Immature natural killer cell (primary cell): Measurements from ENCODE around the gene HSF4. TPM values are rescaled to one million over a fixed set of nuclear protein-coding genes. Genes with fewer than 3 reads are reported as not detected.

Experiments
- DNase-seq, 3 donors: peaks; one replicate each; pipeline ENCODE4 v3.0.0; 2022; ENCODE audit warnings: mixed read lengths in 1 of 3
- H3K27ac Mint-ChIP-seq, 6 donors: one replicate each; pipeline ENCODE4 v1.8.0; 2020; ENCODE audit warnings: mixed read lengths in 6 of 6, mild to moderate bottlenecking in 5 of 6, inconsistent platforms in 4 of 6, moderate library complexity in 3 of 6
- H3K27me3 Mint-ChIP-seq, 3 donors: one replicate each; pipeline ENCODE4 v1.8.0; 2020 to 2021; ENCODE audit warnings: low read depth in 3 of 3, mild to moderate bottlenecking in 3 of 3, mixed read lengths in 3 of 3, moderate library complexity in 3 of 3, inconsistent platforms in 1 of 3
- H3K36me3 Mint-ChIP-seq, 3 donors: one replicate each; pipeline ENCODE4 v1.8.0; 2020; ENCODE audit warnings: mixed read lengths in 3 of 3, inconsistent platforms in 2 of 3, mild to moderate bottlenecking in 2 of 3
- H3K4me1 Mint-ChIP-seq, 2 donors: one replicate each; pipeline ENCODE4 v1.8.0; 2020; ENCODE audit warnings: inconsistent platforms in 2 of 2, mild to moderate bottlenecking in 2 of 2, mixed read lengths in 2 of 2, moderate library complexity in 1 of 2
- H3K4me3 Mint-ChIP-seq, 5 donors: one replicate each; pipeline ENCODE4 v1.8.0; 2020; ENCODE audit warnings: mild to moderate bottlenecking in 5 of 5, mixed read lengths in 5 of 5, inconsistent platforms in 3 of 5, moderate library complexity in 3 of 5
- H3K9me3 Mint-ChIP-seq, 6 donors: one replicate each; pipeline ENCODE4 v1.8.0; 2020; ENCODE audit warnings: mild to moderate bottlenecking in 6 of 6, mixed read lengths in 6 of 6, inconsistent platforms in 4 of 6, moderate library complexity in 3 of 6
- polyA plus RNA-seq, 3 donors: library from polyadenylated mRNA; unstranded; fragments of 300-500 nt; fragmentation: Illumina TruSeq; gene quantifications; one replicate each; pipeline ENCODE4 v1.2.3, GENCODE V29; 2021

HSF4 gene
- polyA plus RNA-seq, 3 donors from 2014 or later = not detected

DNA sequence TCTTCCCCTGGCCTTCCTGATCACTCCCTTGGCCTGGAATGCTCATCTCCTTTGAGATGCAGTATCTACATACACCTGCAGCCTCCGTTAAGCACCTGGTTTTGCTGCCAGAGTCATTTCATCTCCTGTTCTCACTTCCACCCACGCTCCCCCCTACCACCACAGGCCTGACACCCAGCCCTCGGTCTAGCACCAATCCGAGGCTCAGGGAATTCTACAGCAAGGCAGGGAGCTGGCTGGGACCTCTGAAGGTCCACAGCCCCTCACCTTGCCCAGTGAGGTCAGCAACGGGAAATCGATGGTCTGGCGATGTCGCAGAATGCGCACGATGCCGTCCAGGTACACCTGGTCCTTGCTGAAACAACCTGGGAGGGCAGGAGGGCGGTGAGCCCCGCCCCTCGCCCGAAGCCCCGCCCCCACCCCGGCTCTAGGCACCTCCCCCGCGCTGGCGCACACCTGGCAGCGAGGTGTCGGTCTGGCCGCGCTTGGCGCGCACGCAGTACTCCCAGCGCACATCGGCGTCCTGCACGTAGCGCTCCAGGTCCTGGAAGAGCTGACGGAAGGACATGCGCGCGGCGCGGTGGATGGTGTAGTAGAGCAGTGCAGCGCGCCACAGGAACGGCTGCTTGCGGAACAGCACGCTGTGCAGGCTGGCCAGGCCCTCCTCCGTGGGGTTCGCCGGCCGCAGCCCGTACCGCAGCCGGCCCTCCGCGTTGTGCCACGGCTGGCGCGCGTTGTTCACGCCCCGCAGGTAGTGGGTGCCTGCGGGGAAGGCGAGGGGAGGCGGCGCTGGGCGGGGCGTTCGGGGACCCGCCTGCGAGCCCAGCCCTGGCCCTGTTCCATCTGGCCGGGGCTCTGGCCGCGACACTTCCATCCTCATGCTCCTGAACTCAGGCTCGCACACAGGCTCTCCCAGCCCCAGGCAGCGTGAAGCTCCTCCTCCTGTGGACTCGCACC is 13.5 kb downstream of the HSF4 start:
- peaks cover 6 to 14% (median 6%) of the 10 kb centered on the region in 3 donors for H3K27me3 Mint-ChIP-seq
- no peaks in the 10 kb centered on the region for H3K36me3 Mint-ChIP-seq
- H3K4me3 Mint-ChIP-seq = peak overlapping the region; percentile 48 to 78 (median 75)
- peak in 2 of 3 donors; percentile 30 to 41 for DNase-seq
- no peaks in the 10 kb centered on the region for H3K9me3 Mint-ChIP-seq
- peaks cover 28 to 34% of the 10 kb centered on the region in 2 donors for H3K4me1 Mint-ChIP-seq
- peak overlapping the region in 3 of 6 donors; percentile 23 to 50 (median 42) for H3K27ac Mint-ChIP-seq

DNA sequence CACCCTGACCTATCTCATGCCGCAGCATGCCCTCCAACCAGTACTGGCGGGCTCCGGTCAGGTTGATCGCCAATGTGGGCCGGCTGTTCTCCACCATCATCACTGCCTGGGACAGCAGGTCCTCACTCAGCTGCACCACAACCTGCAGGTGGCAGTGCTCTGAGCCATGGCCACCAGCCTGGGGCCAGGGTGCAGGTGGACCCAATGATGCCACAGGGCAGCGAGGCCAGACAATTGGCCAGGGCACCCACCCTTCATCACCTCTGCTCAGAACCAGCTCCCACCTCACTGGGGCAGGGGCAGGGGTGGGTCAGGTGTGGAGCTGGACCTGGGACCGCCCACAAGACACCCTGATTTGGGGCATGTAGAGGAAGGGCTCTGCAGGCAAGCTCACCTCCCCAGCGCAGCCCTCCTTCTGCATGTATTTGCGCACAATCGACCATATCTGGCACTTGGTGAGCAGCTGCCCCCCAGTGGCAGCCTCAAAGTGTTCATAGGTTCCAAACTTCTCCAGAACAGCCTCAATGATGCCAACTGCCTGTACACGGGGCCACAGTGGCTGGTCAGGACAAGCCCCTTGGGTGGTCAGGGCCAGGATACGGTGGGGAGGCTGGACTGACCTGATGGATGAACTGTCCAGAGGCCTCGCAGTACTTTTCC is 15.0 kb downstream of the HSF4 start:
- H3K27ac Mint-ChIP-seq = no peak overlapping the region
- peaks cover 0 to 14% (median 2%) of the 10 kb centered on the region in 3 donors for H3K27me3 Mint-ChIP-seq
- H3K4me1 Mint-ChIP-seq = peaks cover 17 to 22% of the 10 kb centered on the region in 2 donors
- H3K9me3 Mint-ChIP-seq = no peaks in the 10 kb centered on the region
- no peaks in the 10 kb centered on the region for H3K36me3 Mint-ChIP-seq
- no peak overlapping the region for H3K4me3 Mint-ChIP-seq
- no peak for DNase-seq

DNA sequence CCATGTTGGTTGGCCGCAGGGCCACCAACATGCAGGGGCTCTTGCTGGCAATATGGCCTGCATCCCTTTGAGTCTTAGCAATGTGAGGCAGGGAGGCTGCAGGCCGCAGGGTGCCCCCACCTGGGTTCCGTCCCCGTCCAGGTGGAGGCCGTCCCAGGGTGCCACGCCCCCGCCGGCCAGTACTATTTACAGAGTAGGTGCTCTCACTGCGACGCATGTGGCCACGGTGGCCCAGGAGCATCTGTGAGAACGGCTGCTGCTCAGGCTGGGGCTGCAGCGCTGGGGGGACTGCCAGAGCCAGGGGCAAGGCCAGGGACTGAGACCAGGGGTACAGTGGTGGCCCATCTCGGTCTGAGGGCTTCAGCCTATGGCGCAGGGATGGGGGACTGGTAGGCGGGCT is 15.6 kb downstream of the HSF4 start:
- Mint-ChIP-seq H3K4me1 (peaks cover 17 to 23% of the 10 kb centered on the region in 2 donors), H3K4me3 (no peak overlapping the region), H3K27ac (no peak overlapping the region), H3K36me3 (no peaks in the 10 kb centered on the region), H3K9me3 (no peaks in the 10 kb centered on the region), H3K27me3 (peaks cover under 1 to 14% (median 3%) of the 10 kb centered on the region in 3 donors)
- no peak for DNase-seq

DNA sequence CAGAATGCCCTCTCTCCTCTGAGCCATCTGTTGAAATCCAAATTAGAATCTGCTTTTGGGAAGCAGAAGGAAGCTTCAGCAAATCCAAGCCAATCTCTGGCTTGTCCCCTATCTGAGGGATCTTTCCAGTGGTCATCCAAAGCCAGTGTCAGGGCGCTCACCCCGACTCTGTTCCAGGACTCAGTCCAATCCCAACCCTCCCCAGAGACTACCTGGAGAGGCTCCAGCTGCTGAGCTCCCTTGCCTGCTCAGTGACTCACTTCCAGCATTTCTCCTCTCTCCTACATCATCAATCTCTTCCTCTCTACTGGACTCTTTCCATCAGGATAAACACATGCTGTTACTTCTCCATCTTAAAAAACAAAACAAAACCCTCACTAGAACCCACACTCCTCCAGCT is 16.8 kb downstream of the HSF4 start:
- DNase-seq = no peak
- Mint-ChIP-seq H3K36me3 (no peaks in the 10 kb centered on the region), H3K4me3 (no peak overlapping the region), H3K9me3 (no peaks in the 10 kb centered on the region), H3K4me1 (peaks cover 20 to 21% of the 10 kb centered on the region in 2 donors), H3K27me3 (peaks cover 4 to 14% (median 7%) of the 10 kb centered on the region in 3 donors), H3K27ac (no peak overlapping the region)

DNA sequence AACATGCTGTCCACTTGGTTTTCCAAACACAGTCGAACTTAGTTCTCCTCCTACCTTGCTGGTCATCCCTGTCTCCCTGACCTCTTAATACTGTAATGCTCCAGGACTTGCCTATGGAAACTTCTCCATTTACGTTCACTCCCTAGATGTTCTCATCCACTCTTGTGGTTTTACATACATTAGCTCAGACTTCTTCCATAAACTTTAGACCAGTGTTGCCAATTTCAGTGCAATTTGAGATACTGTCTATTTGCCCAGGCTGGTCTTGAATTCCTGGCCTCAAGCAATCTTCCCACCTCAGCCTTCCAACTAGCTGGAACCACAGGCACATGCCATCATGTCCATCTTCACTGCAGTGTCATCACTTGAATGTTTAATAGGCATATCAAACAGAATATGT is 17.7 kb downstream of the HSF4 start:
- no peaks in the 10 kb centered on the region for H3K9me3 Mint-ChIP-seq
- no peak overlapping the region for H3K4me3 Mint-ChIP-seq
- peaks cover 16 to 19% of the 10 kb centered on the region in 2 donors for H3K4me1 Mint-ChIP-seq
- H3K27ac Mint-ChIP-seq = no peak overlapping the region
- no peaks in the 10 kb centered on the region for H3K36me3 Mint-ChIP-seq
- DNase-seq = no peak
- peaks cover 2 to 11% (median 7%) of the 10 kb centered on the region in 3 donors for H3K27me3 Mint-ChIP-seq

DNA sequence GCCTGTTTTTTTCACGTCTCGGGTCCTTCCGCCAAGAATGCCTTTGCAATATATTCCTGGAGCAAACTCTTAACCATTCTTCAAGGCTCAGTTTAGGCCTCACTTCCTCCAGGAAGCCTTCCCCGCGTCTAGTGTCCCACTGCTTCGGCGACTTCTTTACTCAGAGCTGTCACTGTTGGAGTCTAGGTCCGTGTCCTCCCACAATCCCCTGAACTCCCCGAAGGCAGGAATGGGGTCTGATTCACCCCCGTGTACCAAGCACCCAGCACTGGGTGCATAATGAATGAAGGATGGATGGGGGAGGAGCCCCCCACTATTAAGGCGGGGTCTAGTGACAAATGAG is 18.7 kb downstream of the HSF4 start:
- H3K27ac Mint-ChIP-seq = no peak overlapping the region
- no peaks in the 10 kb centered on the region for H3K36me3 Mint-ChIP-seq
- no peak overlapping the region for H3K4me3 Mint-ChIP-seq
- H3K27me3 Mint-ChIP-seq = peaks cover 2 to 9% (median 7%) of the 10 kb centered on the region in 3 donors
- no peaks in the 10 kb centered on the region for H3K9me3 Mint-ChIP-seq
- DNase-seq = no peak
- peaks cover 10 to 13% of the 10 kb centered on the region in 2 donors for H3K4me1 Mint-ChIP-seq

DNA sequence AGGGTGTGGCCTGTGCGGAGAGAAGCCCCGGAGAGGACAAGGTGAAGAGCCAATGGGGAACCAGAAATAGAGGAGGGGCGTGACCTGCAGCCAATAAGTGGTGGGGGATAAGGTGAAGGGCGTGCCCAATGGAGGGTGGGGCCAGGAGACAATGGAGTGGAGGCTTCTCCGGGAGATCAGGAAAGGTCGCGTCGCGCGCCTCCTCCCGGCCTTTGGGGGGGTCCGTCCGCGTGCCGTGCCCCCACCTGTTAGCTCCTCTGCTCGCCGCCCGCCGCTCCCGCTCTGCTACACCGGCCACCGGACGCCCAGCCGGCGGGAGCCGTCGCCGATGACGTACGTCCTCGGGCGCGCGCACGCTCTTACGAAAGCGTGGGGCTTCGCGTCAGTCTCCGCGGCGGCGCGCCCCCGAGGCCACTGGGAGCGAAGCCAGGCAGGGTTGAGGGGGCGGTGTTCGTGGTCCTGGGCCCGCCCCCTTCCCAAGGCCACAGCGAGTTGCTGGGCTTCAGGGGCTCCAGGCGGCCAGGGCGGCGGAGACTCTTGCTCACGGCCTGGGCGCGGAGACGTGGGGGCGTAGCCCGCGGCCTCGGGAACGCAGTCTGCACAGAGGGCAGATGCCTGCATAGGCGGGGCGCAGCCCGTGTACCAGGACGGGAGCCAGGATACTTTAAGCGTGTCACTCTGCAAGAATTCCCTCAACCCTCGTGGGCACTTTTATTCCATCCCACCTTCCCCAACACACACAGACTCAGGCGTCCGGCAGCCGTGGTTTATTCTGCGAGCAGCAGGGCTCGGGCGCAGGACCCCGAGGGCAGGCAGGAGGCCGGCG is 19.3 kb downstream of the HSF4 start, which contains the start of gene MATCAP1:
MATCAP1 (minus strand) TSS at position 337 of the 826 bp plus-strand sequence. CDS start 3,353 bp downstream, outside the sequence.
- H3K27ac Mint-ChIP-seq = peak within 1 kb of the TSS in 1 of 6 donors; percentile 45
- H3K9me3 Mint-ChIP-seq = no peaks in the 10 kb centered on the region
- peaks cover 10% of the 10 kb centered on the region in 2 donors for H3K4me1 Mint-ChIP-seq
- H3K27me3 Mint-ChIP-seq = peaks cover 2 to 9% (median 7%) of the 10 kb centered on the region in 3 donors
- H3K4me3 Mint-ChIP-seq = peak within 1 kb of the TSS in 4 of 5 donors; percentile 4 to 74 (median 40)
- peak; percentile 93 to 96 (median 95) for DNase-seq
- H3K36me3 Mint-ChIP-seq = no peaks in the 10 kb centered on the region

DNA sequence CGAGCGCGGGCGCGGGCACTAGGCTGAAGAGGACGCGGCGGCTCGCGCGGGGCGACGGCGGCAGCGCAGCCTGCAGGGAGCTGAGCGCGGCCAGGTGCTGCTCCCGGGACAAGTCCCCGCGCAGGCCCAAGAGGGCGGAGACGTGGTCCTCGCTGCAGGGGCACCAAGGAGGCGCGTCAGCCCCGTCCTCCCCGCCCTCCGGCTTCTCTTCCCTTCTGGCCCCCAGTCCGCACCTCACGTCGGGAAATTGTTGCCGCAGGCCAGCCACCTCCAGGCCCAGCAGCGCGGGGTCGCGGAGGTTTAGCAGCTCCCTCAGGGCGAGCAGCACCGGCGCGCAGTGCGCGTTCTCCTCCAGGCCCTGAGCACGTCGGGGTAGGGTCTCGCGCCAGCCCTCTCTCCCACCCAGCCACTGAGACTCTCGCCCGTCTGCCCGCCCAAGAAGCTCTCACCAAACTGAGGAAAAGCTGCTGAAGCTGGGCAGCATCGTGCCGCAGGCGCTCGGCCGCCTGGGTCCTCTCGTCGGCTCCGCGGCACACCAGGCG is 20.0 kb downstream of the HSF4 start:
- Mint-ChIP-seq H3K36me3 (no peaks in the 10 kb centered on the region), H3K4me3 (peak overlapping the region in 4 of 5 donors; percentile 4 to 74 (median 40)), H3K4me1 (peaks cover 10% of the 10 kb centered on the region in 2 donors), H3K27ac (no peak overlapping the region), H3K27me3 (peaks cover 2 to 11% (median 7%) of the 10 kb centered on the region in 3 donors), H3K9me3 (no peaks in the 10 kb centered on the region)
- no peak for DNase-seq

DNA sequence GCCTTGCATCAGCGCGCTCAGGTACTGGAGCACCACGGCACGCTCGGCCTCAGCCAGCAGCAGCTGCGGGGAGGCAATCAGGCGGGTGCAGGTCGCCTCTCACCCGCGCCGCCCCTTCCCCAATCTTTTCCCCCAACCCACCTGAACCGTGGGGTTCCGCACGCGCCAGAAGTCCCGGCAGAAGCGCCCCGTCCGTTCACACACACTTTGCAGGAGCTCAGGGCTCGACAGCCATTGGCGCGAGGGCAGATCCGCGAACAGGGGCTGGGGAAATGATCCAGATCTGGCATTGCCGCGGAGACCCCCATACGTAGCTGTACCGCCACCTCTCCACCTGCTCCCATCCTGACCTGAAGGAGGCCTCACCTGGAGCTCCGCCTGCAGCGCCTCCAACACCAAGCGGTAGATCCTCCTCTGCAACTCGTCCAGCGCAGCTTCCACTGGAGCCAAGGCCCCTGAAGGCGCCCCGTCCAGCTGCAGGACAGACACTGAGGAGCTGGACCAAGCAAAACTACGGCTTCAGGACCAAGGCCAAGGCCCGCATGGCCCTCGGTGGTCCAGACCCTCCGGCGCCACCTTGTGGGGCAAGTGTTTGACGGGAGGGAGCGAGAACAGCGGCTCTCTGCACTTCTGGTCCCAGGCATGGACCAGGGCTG is 20.6 kb downstream of the HSF4 start:
- Mint-ChIP-seq H3K4me1 (peaks cover 10% of the 10 kb centered on the region in 2 donors), H3K36me3 (no peaks in the 10 kb centered on the region), H3K9me3 (no peaks in the 10 kb centered on the region), H3K27me3 (peaks cover 2 to 7% (median 7%) of the 10 kb centered on the region in 3 donors), H3K4me3 (peak overlapping the region; percentile 88 to 93 (median 91)), H3K27ac (peak overlapping the region; percentile 30 to 82 (median 56))
- DNase-seq = peak; percentile 79 to 82 (median 79)

DNA sequence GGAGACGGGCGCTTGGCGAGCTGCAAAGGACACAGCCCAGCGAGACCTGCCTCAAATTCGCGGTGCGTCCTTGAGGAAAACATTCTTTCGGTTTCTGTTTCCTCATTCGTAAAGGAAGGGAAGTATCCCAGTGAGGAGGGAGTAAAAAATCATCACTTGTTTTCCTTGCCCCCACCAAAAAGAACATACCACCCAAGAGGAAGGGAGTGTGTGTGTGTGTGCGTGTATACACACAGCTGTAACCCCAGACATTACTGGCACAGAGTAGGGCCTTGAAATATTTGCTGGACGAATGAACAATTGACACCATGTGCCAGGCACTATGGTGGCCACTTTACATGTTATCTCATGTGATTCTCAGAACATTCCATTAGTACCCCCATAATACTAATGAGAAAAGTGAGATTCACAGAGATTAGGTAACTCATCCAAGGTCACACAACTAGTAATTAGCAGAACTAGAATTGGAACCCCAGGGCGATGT is 21.1 kb downstream of the HSF4 start:
- Mint-ChIP-seq H3K4me1 (peaks cover 10% of the 10 kb centered on the region in 2 donors), H3K4me3 (peak overlapping the region; percentile 88 to 93 (median 91)), H3K27me3 (peaks cover 4 to 7% (median 7%) of the 10 kb centered on the region in 3 donors), H3K9me3 (no peaks in the 10 kb centered on the region), H3K36me3 (no peaks in the 10 kb centered on the region), H3K27ac (peak overlapping the region in 2 of 6 donors; percentile 40 to 82)
- DNase-seq = no peak

DNA sequence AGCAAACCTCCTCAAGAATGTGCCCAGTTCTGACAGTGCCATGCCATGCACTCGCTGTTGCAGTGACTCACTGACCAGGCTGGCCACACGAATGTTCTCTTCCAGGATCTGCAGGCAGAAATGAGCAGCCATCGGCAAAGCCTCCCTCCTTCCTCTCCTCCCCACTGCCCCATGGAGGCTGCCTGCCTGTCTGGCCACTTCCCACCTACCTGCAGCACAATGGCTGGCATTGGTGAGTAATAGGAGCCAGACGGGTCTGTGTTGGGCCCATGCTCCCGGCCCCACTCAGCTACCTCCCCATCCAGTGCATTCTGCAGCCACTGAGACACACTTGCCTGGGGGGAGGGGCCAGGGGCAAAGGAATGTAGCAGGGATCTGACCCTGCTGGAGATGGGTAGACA is 22.0 kb downstream of the HSF4 start:
- Mint-ChIP-seq H3K9me3 (no peaks in the 10 kb centered on the region), H3K4me3 (no peak overlapping the region), H3K27me3 (peaks cover 4 to 7% (median 7%) of the 10 kb centered on the region in 3 donors), H3K27ac (no peak overlapping the region), H3K4me1 (peaks cover 13 to 15% of the 10 kb centered on the region in 2 donors), H3K36me3 (no peaks in the 10 kb centered on the region)
- DNase-seq = no peak

DNA sequence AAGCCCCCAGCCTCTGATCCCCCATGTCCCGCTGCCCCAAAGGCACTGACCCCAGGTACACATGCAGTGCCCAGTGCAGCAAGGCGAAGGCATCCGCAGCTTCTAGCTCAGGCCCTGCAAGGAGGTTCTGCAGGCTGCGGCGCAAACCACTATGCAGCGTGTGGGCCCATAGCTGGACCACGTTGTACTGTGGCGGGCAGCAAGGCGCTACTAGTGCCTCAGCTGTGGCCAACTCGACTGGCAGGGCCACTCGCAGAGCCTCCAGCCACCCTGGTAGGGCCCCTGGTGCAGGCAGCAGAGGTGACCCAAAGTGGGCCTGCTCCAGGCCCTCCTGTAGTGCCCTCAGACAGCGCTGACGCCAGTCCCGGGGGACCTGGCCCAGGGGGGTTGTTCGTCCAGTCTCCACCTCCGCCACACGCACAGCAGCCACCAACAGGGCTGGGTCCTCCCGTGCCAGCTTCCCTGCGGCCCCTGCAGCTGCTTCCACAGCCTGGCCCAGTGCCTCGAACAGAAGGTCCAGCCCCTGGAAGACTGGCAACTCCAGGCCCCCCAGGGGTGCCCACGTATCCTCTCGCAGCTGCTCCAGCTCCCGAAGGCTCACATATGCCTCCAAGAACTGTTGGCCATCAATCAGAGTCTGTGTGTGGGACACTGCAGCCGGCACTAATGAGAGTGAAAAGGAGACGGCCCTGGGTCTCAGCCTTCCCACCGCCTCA is 22.8 kb downstream of the HSF4 start:
- H3K27me3 Mint-ChIP-seq = peaks cover 7 to 8% (median 7%) of the 10 kb centered on the region in 3 donors
- H3K4me1 Mint-ChIP-seq = peaks cover 17 to 21% of the 10 kb centered on the region in 2 donors
- H3K36me3 Mint-ChIP-seq = no peaks in the 10 kb centered on the region
- DNase-seq = no peak
- no peak overlapping the region for H3K27ac Mint-ChIP-seq
- no peak overlapping the region for H3K4me3 Mint-ChIP-seq
- no peaks in the 10 kb centered on the region for H3K9me3 Mint-ChIP-seq
